ENCODE results near the gene RFC5.

Gene RFC5

DNA sequence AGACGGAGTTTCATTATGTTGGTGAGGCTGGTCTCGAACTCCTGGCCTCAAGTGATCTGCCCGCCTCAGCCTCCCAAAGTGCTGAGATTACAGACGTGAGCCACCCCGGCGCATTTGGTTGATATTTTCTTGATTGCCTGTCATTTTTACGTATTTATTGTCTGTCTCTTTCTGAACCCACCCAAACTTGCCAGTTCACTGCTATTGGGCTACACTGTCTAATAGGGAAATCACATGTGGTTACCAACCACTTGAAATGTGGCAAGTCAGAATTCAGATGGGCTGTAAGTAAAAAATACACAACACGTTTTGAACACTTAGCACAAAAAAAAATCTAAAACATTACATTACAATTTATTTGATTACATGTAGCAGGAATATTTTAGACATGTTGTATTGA, 42.4 kb downstream of the RFC5 start:
- Histone ChIP-seq H3K27ac (ENCODE audit: low read depth, low read length) (peak overlapping the region; percentile 100), H3K36me3 (ENCODE audit: control insufficient read depth in 5 of 5, insufficient read depth in 5 of 5, low read length in 5 of 5) (no peaks in the 10 kb centered on the region), H3K27me3 (ENCODE audit: control insufficient read depth in 5 of 5, insufficient read depth in 4 of 5, low read length in 5 of 5) (no peaks in the 10 kb centered on the region), H3K9me3 (ENCODE audit: control insufficient read depth in 5 of 5, low read length in 5 of 5) (no peaks in the 10 kb centered on the region), H3K4me1 (ENCODE audit: control insufficient read depth in 5 of 5, insufficient read depth in 5 of 5, low read length in 5 of 5) (peaks cover 2 to 57% (median 41%) of the 10 kb centered on the region in 5 donors), H3K4me3 (ENCODE audit: low read depth in 1 of 5, low read length in 5 of 5) (no peak overlapping the region), H3K9ac (ENCODE audit: low read length in 5 of 5) (peak overlapping the region in 3 of 5 donors; percentile 83 to 95 (median 94))

DNA sequence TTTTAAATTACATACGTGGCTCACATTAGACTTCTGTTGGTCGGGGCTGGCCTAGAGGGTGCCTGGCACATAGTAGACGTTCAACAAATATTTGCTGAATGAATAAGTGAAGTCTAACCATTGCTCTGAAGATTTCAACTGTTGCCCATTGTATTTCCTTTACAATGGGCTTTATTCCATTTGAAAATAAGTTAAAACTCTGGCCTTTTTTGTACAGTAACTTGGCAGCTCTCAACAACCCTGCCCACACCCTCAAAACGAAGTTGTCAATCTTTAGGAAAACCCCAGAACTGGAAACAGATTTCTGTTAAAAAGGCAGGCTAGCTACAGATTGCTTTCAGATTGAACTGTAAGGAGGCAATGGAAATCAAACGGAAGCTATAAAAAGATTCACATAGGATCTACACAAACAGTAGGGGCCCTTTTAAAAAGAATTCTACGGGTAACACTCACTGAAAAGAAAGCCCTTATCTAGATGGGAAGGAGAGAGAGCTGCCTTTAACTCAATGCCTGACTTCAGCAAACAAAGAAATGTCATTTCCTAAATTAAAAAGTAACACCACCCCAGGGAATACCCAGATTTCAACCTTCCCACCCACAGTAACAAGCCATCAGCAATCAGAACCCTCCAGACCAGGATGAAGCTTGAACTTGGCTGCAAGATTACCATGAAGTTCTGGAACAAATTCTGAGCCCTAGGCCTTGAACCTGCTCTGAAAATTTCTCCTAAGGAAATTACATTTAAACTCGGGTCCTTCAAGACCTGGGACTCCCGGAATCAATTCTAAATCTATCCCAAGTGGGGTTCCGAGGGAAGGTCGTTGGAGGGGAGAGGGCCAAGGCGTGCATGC, 43.1 kb downstream of the RFC5 start:
- Histone ChIP-seq H3K36me3 (ENCODE audit: control insufficient read depth in 5 of 5, insufficient read depth in 5 of 5, low read length in 5 of 5) (no peaks in the 10 kb centered on the region), H3K27ac (ENCODE audit: low read depth, low read length) (peak overlapping the region; percentile 100), H3K9me3 (ENCODE audit: control insufficient read depth in 5 of 5, low read length in 5 of 5) (no peaks in the 10 kb centered on the region), H3K4me3 (ENCODE audit: low read depth in 1 of 5, low read length in 5 of 5) (peak overlapping the region; percentile 67 to 88 (median 81)), H3K4me1 (ENCODE audit: control insufficient read depth in 5 of 5, insufficient read depth in 5 of 5, low read length in 5 of 5) (peaks cover 2 to 63% (median 46%) of the 10 kb centered on the region in 5 donors), H3K9ac (ENCODE audit: low read length in 5 of 5) (peak overlapping the region; percentile 83 to 96 (median 95)), H3K27me3 (ENCODE audit: control insufficient read depth in 5 of 5, insufficient read depth in 4 of 5, low read length in 5 of 5) (no peaks in the 10 kb centered on the region)

DNA sequence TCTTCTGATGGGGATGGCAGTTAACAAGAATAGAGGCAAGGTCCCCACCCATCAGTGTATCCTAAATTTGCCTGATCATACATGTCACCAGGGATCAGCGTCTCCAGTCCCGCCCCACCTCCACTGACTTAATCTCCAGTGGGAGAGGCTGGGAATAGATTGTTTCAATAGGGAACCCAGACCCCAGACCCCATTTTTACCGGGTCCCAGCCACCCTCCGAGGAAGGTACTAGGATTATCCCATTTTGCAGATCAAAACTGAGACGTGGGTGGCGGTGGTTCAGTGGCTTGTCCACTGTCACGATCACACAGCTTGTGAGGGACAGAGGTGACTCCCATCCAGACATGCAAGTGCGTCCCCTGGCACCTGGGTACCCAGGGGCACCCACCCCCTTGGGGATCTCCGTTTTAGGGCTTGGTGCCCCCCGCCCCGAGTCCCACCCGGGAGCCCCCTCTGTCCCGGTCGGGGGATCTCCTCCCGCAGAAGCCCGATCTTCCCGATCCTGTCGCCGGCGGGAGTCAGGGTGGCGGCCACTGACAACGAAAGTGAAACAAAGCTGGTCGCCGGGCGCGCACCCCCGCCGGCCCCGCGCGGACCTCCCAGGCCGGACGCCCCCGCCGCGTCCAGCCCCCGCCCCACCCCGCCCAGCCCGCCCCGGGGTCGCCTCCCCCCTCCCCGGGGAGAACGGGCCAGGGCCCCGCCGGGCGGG, 44.0 kb downstream of the RFC5 start:
- H3K4me1 ChIP-seq (ENCODE audit: control insufficient read depth in 5 of 5, insufficient read depth in 5 of 5, low read length in 5 of 5): peaks cover 2 to 67% (median 50%) of the 10 kb centered on the region in 5 donors

DNA sequence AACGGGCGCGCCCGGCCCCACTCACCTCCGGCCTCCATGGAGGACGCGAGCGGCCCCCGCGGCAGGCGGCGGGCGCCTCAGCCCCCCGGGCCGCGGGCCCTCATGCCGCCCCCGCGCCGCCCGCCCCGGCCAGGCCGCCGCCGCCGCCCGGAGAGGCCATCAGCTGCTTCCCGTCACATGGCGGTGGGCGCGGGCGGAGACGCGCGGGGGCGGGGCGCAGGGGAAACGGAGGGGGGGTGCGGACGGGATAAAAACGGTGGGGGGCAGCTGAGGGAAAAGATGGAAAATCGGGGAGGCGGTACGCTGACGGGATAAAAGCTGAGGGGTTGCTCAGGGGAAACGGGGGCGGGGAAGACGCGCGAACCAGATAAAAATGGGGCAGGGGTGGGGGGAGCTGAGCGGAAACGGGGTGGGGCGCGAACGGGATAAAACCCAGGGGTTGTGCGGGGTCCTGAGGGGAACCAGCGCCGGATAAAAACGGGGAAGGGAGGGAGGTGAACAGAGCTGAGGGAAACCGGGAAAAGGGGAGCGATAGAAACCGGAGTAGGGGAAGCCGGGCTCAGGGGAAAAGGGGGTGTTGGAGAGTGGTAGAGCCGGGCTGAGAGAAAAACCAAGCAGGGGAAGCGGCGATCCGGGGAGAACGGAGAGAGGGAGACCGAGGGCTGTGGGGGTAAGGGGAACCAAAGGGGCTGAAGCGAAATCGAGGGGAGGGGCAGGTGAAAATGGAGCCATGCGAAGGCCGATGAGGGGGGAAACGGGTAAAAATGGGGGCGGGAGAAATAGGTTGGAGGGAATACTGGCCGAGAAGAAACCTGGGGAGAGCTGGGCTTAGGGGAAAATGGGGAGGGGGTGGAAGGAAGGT, 44.7 kb downstream of the RFC5 start, which contains the start of gene WSB2:
WSB2 (minus strand) TSS at position 169 of the 862 bp plus-strand sequence; CDS start at position 38, 131 bp downstream.
- H3K4me1 ChIP-seq (ENCODE audit: control insufficient read depth in 5 of 5, insufficient read depth in 5 of 5, low read length in 5 of 5): peaks cover 0 to 60% (median 44%) of the 10 kb centered on the region in 5 donors
- H3K4me3 ChIP-seq (ENCODE audit: low read depth in 1 of 5, low read length in 5 of 5): peak within 1 kb of the TSS; percentile 78 to 94 (median 86)
- H3K27me3 ChIP-seq (ENCODE audit: control insufficient read depth in 5 of 5, insufficient read depth in 4 of 5, low read length in 5 of 5): no peaks in the 10 kb centered on the region
- peak within 1 kb of the TSS; percentile 95 to 97 (median 97) for H3K9ac ChIP-seq (ENCODE audit: low read length in 5 of 5)
- peaks cover 0 to under 1% (median 0%) of the 10 kb centered on the region in 5 donors for H3K36me3 ChIP-seq (ENCODE audit: control insufficient read depth in 5 of 5, insufficient read depth in 5 of 5, low read length in 5 of 5)
- H3K9me3 ChIP-seq (ENCODE audit: control insufficient read depth in 5 of 5, low read length in 5 of 5): no peaks in the 10 kb centered on the region
- peak within 1 kb of the TSS; percentile 100 for H3K27ac ChIP-seq (ENCODE audit: low read depth, low read length)

More for the DNA sequence above, 44.0 kb downstream of the RFC5 start:
- peak overlapping the region; percentile 83 to 96 (median 95) for H3K9ac ChIP-seq (ENCODE audit: low read length in 5 of 5)
- H3K27me3 ChIP-seq (ENCODE audit: control insufficient read depth in 5 of 5, insufficient read depth in 4 of 5, low read length in 5 of 5): no peaks in the 10 kb centered on the region
- peak overlapping the region; percentile 67 to 88 (median 81) for H3K4me3 ChIP-seq (ENCODE audit: low read depth in 1 of 5, low read length in 5 of 5)
- H3K9me3 ChIP-seq (ENCODE audit: control insufficient read depth in 5 of 5, low read length in 5 of 5): no peaks in the 10 kb centered on the region
- peak overlapping the region; percentile 100 for H3K27ac ChIP-seq (ENCODE audit: low read depth, low read length)
- H3K36me3 ChIP-seq (ENCODE audit: control insufficient read depth in 5 of 5, insufficient read depth in 5 of 5, low read length in 5 of 5): no peaks in the 10 kb centered on the region

DNA sequence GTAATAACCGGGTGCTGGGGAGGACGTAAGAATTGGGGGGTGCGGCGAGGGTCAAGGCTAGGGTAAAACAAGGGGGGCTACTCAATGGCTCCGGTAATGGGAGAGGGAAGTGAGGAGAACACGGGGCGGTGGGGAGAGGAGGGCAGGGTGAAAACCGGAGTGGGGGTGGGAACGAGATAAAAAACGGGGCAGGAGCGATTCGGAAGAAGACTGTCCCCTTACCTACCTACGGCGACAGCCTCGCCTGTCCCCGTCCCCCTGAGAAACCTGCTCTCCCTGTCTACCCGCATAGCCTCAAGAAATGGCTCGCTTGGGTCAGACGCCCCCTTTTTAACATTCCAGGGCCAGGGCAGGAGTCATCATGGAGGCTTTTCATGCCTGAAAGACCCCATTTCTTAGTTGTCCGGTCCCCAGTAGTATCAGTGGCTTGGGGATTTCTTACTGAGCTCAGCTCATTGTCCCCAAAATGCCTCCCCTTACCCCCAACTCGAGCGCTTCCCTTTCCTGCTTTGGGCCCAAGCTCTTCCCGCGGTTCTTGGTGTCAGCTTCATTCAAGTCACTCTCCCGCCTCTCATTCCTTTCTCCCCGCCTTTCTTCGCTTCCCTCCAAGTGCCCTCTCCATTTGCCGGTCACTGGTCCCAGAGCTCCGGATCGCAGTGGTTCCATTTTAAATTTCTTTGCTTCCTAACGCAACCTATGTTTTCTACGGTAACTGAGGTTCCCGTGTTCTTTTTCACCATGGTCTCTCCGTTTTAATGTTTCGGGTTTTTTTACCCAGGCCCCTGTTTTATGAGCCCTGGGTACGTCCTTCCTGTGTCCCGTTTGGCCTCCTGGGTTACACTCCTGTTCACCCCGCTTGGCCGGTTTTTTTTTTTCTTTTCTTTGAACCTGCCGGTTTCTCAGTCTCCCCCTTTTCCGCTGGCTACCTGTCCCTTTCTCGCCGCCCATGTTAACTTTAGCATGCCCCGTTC, 45.7 kb downstream of the RFC5 start:
- peaks cover 0 to 57% (median 42%) of the 10 kb centered on the region in 5 donors for H3K4me1 ChIP-seq (ENCODE audit: control insufficient read depth in 5 of 5, insufficient read depth in 5 of 5, low read length in 5 of 5)

DNA sequence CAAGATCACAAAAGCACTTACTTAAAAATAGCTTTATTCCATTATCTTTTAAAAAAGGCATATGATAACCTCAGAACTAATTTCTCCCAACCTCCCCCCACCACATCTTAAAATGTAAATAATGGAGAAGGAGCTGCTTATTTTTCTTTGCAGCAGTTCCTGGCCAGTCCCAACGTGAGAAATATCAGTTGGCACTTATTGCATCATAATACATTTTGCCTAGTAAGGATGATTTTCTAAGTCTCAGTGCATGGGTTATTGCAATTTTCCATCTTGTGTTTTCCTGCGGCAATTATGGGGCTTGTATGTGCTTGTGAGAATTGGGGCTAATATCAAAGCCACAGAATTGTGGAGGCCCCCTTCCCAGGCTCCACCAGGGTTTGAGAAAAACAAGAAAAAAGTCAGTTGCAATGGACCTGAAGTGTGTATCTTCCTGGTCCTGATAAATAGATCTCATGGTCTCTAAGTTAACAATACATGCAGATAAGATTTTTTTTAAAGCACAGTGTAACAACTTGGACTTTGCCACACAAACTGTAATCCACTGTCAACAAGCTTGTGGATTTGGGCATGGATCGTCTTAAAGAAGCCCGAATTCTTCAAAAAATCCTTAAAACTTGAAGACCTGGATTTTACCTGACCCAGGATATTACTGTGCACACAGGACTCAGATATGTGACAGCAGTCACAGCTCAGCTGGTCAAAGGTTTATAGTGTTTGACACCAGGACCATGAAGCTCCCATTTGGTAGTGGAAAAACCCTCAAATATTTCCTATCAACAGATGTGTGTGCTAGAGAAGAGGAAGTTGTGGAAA, 47.3 kb downstream of the RFC5 start:
- H3K9me3 ChIP-seq (ENCODE audit: control insufficient read depth in 5 of 5, low read length in 5 of 5): no peaks in the 10 kb centered on the region
- H3K4me3 ChIP-seq (ENCODE audit: low read depth in 1 of 5, low read length in 5 of 5): no peak overlapping the region
- peak overlapping the region; percentile 10 for H3K27ac ChIP-seq (ENCODE audit: low read depth, low read length)
- H3K9ac ChIP-seq (ENCODE audit: low read length in 5 of 5): no peak overlapping the region
- no peaks in the 10 kb centered on the region for H3K27me3 ChIP-seq (ENCODE audit: control insufficient read depth in 5 of 5, insufficient read depth in 4 of 5, low read length in 5 of 5)
- peaks cover 0 to 57% (median 42%) of the 10 kb centered on the region in 5 donors for H3K4me1 ChIP-seq (ENCODE audit: control insufficient read depth in 5 of 5, insufficient read depth in 5 of 5, low read length in 5 of 5)
- peaks cover 0 to 5% (median 0%) of the 10 kb centered on the region in 5 donors for H3K36me3 ChIP-seq (ENCODE audit: control insufficient read depth in 5 of 5, insufficient read depth in 5 of 5, low read length in 5 of 5)

More for the DNA sequence above, 45.7 kb downstream of the RFC5 start:
- Histone ChIP-seq H3K9me3 (ENCODE audit: control insufficient read depth in 5 of 5, low read length in 5 of 5) (no peaks in the 10 kb centered on the region), H3K27ac (ENCODE audit: low read depth, low read length) (peak overlapping the region; percentile 97), H3K36me3 (ENCODE audit: control insufficient read depth in 5 of 5, insufficient read depth in 5 of 5, low read length in 5 of 5) (peaks cover 0 to 5% (median 0%) of the 10 kb centered on the region in 5 donors), H3K4me3 (ENCODE audit: low read depth in 1 of 5, low read length in 5 of 5) (peak overlapping the region; percentile 78 to 94 (median 85)), H3K27me3 (ENCODE audit: control insufficient read depth in 5 of 5, insufficient read depth in 4 of 5, low read length in 5 of 5) (no peaks in the 10 kb centered on the region), H3K9ac (ENCODE audit: low read length in 5 of 5) (peak overlapping the region; percentile 87 to 97 (median 97))

DNA sequence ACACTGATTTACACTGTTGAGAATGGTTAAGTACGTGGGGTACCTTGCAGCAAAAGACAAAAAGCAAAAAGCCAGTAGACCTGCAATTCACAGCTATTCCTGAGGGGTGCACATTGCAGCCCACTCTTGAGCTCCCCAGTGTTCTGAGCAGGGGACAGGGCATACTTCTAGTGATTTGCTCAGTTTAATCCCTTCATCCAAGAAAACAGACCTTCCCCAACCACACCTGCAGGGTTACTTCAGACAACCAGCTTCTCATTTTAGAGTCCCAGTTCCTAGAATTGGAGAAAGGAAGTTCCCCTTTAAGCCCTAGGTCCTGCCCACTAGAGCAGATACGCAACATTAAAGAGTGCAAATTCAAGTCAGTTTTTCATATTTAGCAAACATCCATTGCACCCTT, 48.1 kb downstream of the RFC5 start:
- no peak overlapping the region for H3K9ac ChIP-seq (ENCODE audit: low read length in 5 of 5)
- peaks cover 0 to 5% (median under 1%) of the 10 kb centered on the region in 5 donors for H3K36me3 ChIP-seq (ENCODE audit: control insufficient read depth in 5 of 5, insufficient read depth in 5 of 5, low read length in 5 of 5)
- H3K4me1 ChIP-seq (ENCODE audit: control insufficient read depth in 5 of 5, insufficient read depth in 5 of 5, low read length in 5 of 5): peaks cover 0 to 49% (median 36%) of the 10 kb centered on the region in 5 donors
- no peaks in the 10 kb centered on the region for H3K9me3 ChIP-seq (ENCODE audit: control insufficient read depth in 5 of 5, low read length in 5 of 5)
- H3K27me3 ChIP-seq (ENCODE audit: control insufficient read depth in 5 of 5, insufficient read depth in 4 of 5, low read length in 5 of 5): no peaks in the 10 kb centered on the region
- no peak overlapping the region for H3K4me3 ChIP-seq (ENCODE audit: low read depth in 1 of 5, low read length in 5 of 5)
- H3K27ac ChIP-seq (ENCODE audit: low read depth, low read length): no peak overlapping the region

DNA sequence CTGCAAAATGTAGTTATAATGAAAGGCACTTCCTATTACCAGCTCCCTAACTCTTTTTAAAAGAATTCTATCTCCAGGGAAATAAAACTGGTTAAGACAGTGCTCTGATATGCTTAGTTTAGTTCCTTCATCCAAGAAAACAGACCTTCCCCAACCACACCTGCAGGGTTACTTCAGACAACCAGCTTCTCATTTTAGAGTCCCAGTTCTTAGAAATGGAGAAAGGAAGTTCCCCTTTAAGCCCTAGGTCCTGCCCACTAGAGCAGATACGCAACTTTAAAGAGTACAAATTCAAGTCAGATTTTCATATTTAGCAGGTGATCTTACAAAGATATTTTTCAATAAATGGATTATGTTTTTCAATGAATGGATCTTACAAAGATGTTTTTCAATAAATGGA, 48.9 kb downstream of the RFC5 start:
- Histone ChIP-seq H3K4me3 (ENCODE audit: low read depth in 1 of 5, low read length in 5 of 5) (no peak overlapping the region), H3K4me1 (ENCODE audit: control insufficient read depth in 5 of 5, insufficient read depth in 5 of 5, low read length in 5 of 5) (peaks cover 0 to 41% (median 28%) of the 10 kb centered on the region in 5 donors), H3K27ac (ENCODE audit: low read depth, low read length) (no peak overlapping the region), H3K9ac (ENCODE audit: low read length in 5 of 5) (no peak overlapping the region), H3K9me3 (ENCODE audit: control insufficient read depth in 5 of 5, low read length in 5 of 5) (no peaks in the 10 kb centered on the region), H3K36me3 (ENCODE audit: control insufficient read depth in 5 of 5, insufficient read depth in 5 of 5, low read length in 5 of 5) (peaks cover 0 to 5% (median 3%) of the 10 kb centered on the region in 5 donors), H3K27me3 (ENCODE audit: control insufficient read depth in 5 of 5, insufficient read depth in 4 of 5, low read length in 5 of 5) (no peaks in the 10 kb centered on the region)
